ENCODE data around the gene CD58.

- TF ChIP-seq ZFP30 (CRISPR knock-in tag; IDR thresholded peaks at IDR 0.05) (no peak), ARNTL (CRISPR knock-in tag; IDR thresholded peaks at IDR 0.05; ENCODE audit: borderline replicate concordance, low read depth) (no peak), OSR1 (CRISPR knock-in tag; IDR thresholded peaks at IDR 0.05) (no peak), CSDC2 (CRISPR knock-in tag; IDR thresholded peaks at IDR 0.05) (no peak), PATZ1 (CRISPR knock-in tag; IDR thresholded peaks at IDR 0.05; ENCODE audit: borderline replicate concordance) (no peak), ISL1 (CRISPR knock-in tag; IDR thresholded peaks at IDR 0.05) (no peak), ZNF8 (CRISPR knock-in tag; IDR thresholded peaks at IDR 0.05) (no peak), PPARA (CRISPR knock-in tag; IDR thresholded peaks at IDR 0.05; ENCODE audit: borderline replicate concordance) (no peak), CREB5 (CRISPR knock-in tag; IDR thresholded peaks at IDR 0.05; ENCODE audit: low read depth) (no peak), BACH2 (CRISPR knock-in tag; IDR thresholded peaks at IDR 0.05; ENCODE audit: borderline replicate concordance) (no peak), POU6F1 (CRISPR knock-in tag; IDR thresholded peaks at IDR 0.05; ENCODE audit: borderline replicate concordance, low read depth) (no peak), RARB (CRISPR knock-in tag; IDR thresholded peaks at IDR 0.05) (no peak)
Measured at GRCh38 chr1:116577759-116578314, 7.0 kb upstream of the CD58 start.
